WTC11 (cell line): ENCODE results near the gene CDH12.

ENCODE experiments used
- ARID4B ChIP-seq: sonication (generic); formaldehyde crosslinking; IDR thresholded peaks from 2 replicates; pipeline ENCODE4 v1.8.0; 2023; ENCODE audit warnings: missing genetic modification reagents, mild to moderate bottlenecking, borderline replicate concordance
- CTCF ChIP-seq: fragments of 200-600 bp; IDR thresholded peaks from 2 replicates; pipeline ENCODE4 v1.8.0; 2022; ENCODE audit warnings: antibody characterized with exemption
- E2F4 ChIP-seq: sonication (generic); formaldehyde crosslinking; IDR thresholded peaks from 2 replicates; pipeline ENCODE4 v1.8.1; 2022; ENCODE audit warnings: low read depth, mild to moderate bottlenecking, moderate library complexity, missing genetic modification reagents, borderline replicate concordance
- ESRRA ChIP-seq: sonication (generic); formaldehyde crosslinking; IDR thresholded peaks from 2 replicates; pipeline ENCODE4 v1.8.1; 2022; ENCODE audit warnings: mild to moderate bottlenecking, missing genetic modification reagents, borderline replicate concordance

- no peak for TF ChIP-seq E2F4 (CRISPR knock-in tag)
- TF ChIP-seq CTCF: no peak
- no peak for TF ChIP-seq ESRRA (CRISPR knock-in tag)
- no peak for TF ChIP-seq ARID4B
Observed at GRCh38 chr5:22722056-22722455, 131.1 kb downstream of the CDH12 start.
